CD14-positive monocyte (primary cell): ENCODE results near the gene MS4A15. TPM values are rescaled to one million over a fixed set of nuclear protein-coding genes. Genes with fewer than 3 reads are reported as not detected.
"Not testable (repeated sequence)": the region's sequence is repeated elsewhere in the genome, so short reads cannot be mapped to it uniquely, and the experiment has no call there.

Experiments
- DNase-seq, 3 donors: peaks; one replicate each; pipeline ENCODE4 v3.0.0-alpha.2; 2011 to 2022
- H2AFZ ChIP-seq: 2 replicates; pipeline ENCODE4 v1.6.0; 2012; ENCODE audit warnings: mild to moderate bottlenecking, low read depth, low read length, inconsistent platforms; ENCODE audit not compliant: insufficient read depth, poor library complexity, severe bottlenecking
- H3K27ac ChIP-seq, 2 donors: 1 replicate in 1 of 2; 2 replicates in 1 of 2; pipeline ENCODE4 v1.5.1; 2012 to 2013; ENCODE audit warnings: low read length in 2 of 2, control low read depth in 1 of 2, inconsistent platforms in 1 of 2, low read depth in 1 of 2, mild to moderate bottlenecking in 1 of 2
- H3K27me3 ChIP-seq, 2 donors: one replicate each; pipeline versions ENCODE4 v1.6.0 to v1.6.1; 2011 to 2013; ENCODE audit warnings: low read length in 2 of 2; ENCODE audit not compliant: control insufficient read depth in 2 of 2, insufficient read depth in 2 of 2
- H3K36me3 ChIP-seq, 2 donors: replicated peaks in 1 of 2; 1 replicate in 1 of 2; 2 replicates in 1 of 2; pipeline versions ENCODE4 v1.5.1 to v1.6.1; 2012 to 2013; ENCODE audit warnings: low read length in 2 of 2, control low read depth in 1 of 2, inconsistent platforms in 1 of 2, mild to moderate bottlenecking in 1 of 2; ENCODE audit not compliant: insufficient read depth in 2 of 2, control insufficient read depth in 1 of 2
- H3K4me1 ChIP-seq, 2 donors: 1 replicate in 1 of 2; 2 replicates in 1 of 2; pipeline versions ENCODE4 v1.5.1 to v1.6.1; 2012 to 2013; ENCODE audit warnings: low read length in 2 of 2, control low read depth in 1 of 2, inconsistent platforms in 1 of 2, mild to moderate bottlenecking in 1 of 2, moderate library complexity in 1 of 2; ENCODE audit not compliant: insufficient read depth in 2 of 2, control insufficient read depth in 1 of 2
- H3K4me2 ChIP-seq: replicated peaks from 2 replicates; pipeline ENCODE3; 2012; ENCODE audit warnings: low read length, moderate library complexity, mild to moderate bottlenecking; ENCODE audit not compliant: poor library complexity, severe bottlenecking; ENCODE audit errors: extremely low read depth
- H3K4me3 ChIP-seq, 3 experiments: fragments of 200-600 bp in 1 of 3; sonication (generic) in 1 of 3; replicated peaks in 1 of 3; 1 replicate in 2 of 3; 2 replicates in 1 of 3; pipeline ENCODE4 v1.5.1; 2011 to 2013; ENCODE audit warnings: low read length in 3 of 3, mild to moderate bottlenecking in 3 of 3, control low read depth in 2 of 3, low read depth in 2 of 3, inconsistent platforms in 1 of 3, moderate library complexity in 1 of 3
- H3K79me2 ChIP-seq: 2 replicates; pipeline ENCODE4 v1.6.0; 2012; ENCODE audit warnings: mild to moderate bottlenecking, control low read depth, inconsistent platforms, low read length, moderate library complexity; ENCODE audit not compliant: insufficient read depth
- H3K9ac ChIP-seq: 2 replicates; pipeline ENCODE4 v1.6.0; 2017; ENCODE audit warnings: low read length, mild to moderate bottlenecking; ENCODE audit not compliant: insufficient read depth, poor library complexity, severe bottlenecking
- H3K9me3 ChIP-seq, 2 donors: replicated peaks in 1 of 2; 1 replicate in 1 of 2; 2 replicates in 1 of 2; pipeline versions ENCODE4 v1.5.1 to v1.6.1; 2012 to 2013; ENCODE audit warnings: low read length in 2 of 2, control low read depth in 1 of 2; ENCODE audit not compliant: control insufficient read depth in 1 of 2, insufficient read depth in 1 of 2
- H4K20me1 ChIP-seq: 2 replicates; pipeline ENCODE4 v1.6.0; 2012; ENCODE audit warnings: mild to moderate bottlenecking, low read length, control low read depth, moderate library complexity; ENCODE audit not compliant: insufficient read depth
- H3K27ac Mint-ChIP-seq, 7 donors: one replicate each; pipeline ENCODE4 v1.8.0; 2020; ENCODE audit warnings: mild to moderate bottlenecking in 7 of 7, mixed read lengths in 7 of 7, moderate library complexity in 6 of 7, inconsistent platforms in 2 of 7
- H3K27me3 Mint-ChIP-seq, 3 donors: one replicate each; pipeline ENCODE4 v1.8.0; 2021 to 2022; ENCODE audit warnings: low read depth in 3 of 3, mild to moderate bottlenecking in 3 of 3, mixed read lengths in 3 of 3, moderate library complexity in 3 of 3, inconsistent platforms in 1 of 3
- H3K36me3 Mint-ChIP-seq, 2 donors: one replicate each; pipeline ENCODE4 v1.8.0; 2020; ENCODE audit warnings: mixed read lengths in 2 of 2, inconsistent platforms in 1 of 2, mild to moderate bottlenecking in 1 of 2
- H3K4me1 Mint-ChIP-seq: one replicate; pipeline ENCODE4 v1.8.0; 2020; ENCODE audit warnings: mild to moderate bottlenecking, mixed read lengths
- H3K4me3 Mint-ChIP-seq, 2 donors: one replicate each; pipeline ENCODE4 v1.8.0; 2020; ENCODE audit warnings: mild to moderate bottlenecking in 2 of 2, mixed read lengths in 2 of 2, moderate library complexity in 1 of 2
- H3K9me3 Mint-ChIP-seq, 7 donors: one replicate each; pipeline ENCODE4 v1.8.0; 2020 to 2022; ENCODE audit warnings: mixed read lengths in 7 of 7, mild to moderate bottlenecking in 6 of 7, moderate library complexity in 6 of 7, inconsistent platforms in 2 of 7
- CTCF ChIP-seq: fragments of 200-600 bp; IDR thresholded peaks from one replicate; pipeline ENCODE4 v1.8.0; 2022; ENCODE audit warnings: antibody characterized with exemption, mild to moderate bottlenecking
- WGBS: methylation state at CpG from one replicate; pipeline ENCODE4 v1.1.5; 2013; ENCODE audit warnings: missing lambda C conversion rate; ENCODE audit not compliant: insufficient coverage; 5-methylcytosine and 5-hydroxymethylcytosine counted together
- intact Hi-C, 2 donors: fragments of 100-400 bp; cut with micrococcal nuclease; formaldehyde crosslinking; loops; one replicate each; pipeline versions ENCODE4 v1.15.0 to v1.15.1; 2023
- polyA plus RNA-seq, 3 donors: library from polyadenylated mRNA; depleted of rRNA in 1 of 3; unstranded in 2 of 3; stranded (reverse) in 1 of 3; fragments of 300-500 nt in 2 of 3; fragments of >200 nt in 1 of 3; fragmentation: Illumina TruSeq in 2 of 3; gene quantifications; 1 replicate in 2 of 3; 2 replicates in 1 of 3; pipeline ENCODE4 v1.2.3, GENCODE V29; 2012 to 2021

Gene MS4A15
- polyA plus RNA-seq, 3 donors: not detected

GRCh38 chr11:60759438-60760225 is 3.0 kb downstream of the MS4A15 start:
- DNase-seq: peak; percentile 10 to 54 (median 40)

GRCh38 chr11:60761436-60762190 is 4.9 kb downstream of the MS4A15 start:
- Histone ChIP-seq H3K9me3 (no peaks in the 10 kb centered on the region), H3K4me3 (no peak overlapping the region), H3K4me1 (peaks cover 12% of the 10 kb centered on the region in 2 donors), H3K27ac (no peak overlapping the region), H4K20me1 (no peaks in the 10 kb centered on the region), H3K27me3 (peaks cover 4 to 8% of the 10 kb centered on the region in 2 donors), H3K36me3 (no peaks in the 10 kb centered on the region), H3K9ac (no peak overlapping the region), H3K79me2 (no peaks in the 10 kb centered on the region), H3K4me2 (no peak overlapping the region), H2AFZ (no peak overlapping the region)
- Mint-ChIP-seq H3K9me3 (peaks cover 0 to 7% (median 0%) of the 10 kb centered on the region in 7 donors), H3K36me3 (no peaks in the 10 kb centered on the region), H3K27ac (peak overlapping the region in 1 of 7 donors; percentile 24), H3K27me3 (peaks cover 12 to 26% (median 14%) of the 10 kb centered on the region in 3 donors), H3K4me1 (peaks cover 21% of the 10 kb centered on the region), H3K4me3 (no peak overlapping the region)
- DNase-seq: no peak
- TF ChIP-seq CTCF: no peak
- intact Hi-C loops: no loop called here
- 88% methylated on average over 1 of the region's 4 CpGs for WGBS

More at GRCh38 chr11:60759438-60760225, 3.0 kb downstream of the MS4A15 start:
- Mint-ChIP-seq H3K4me3 (peak overlapping the region in 1 of 2 donors; percentile 74), H3K4me1 (peaks cover 21% of the 10 kb centered on the region), H3K27me3 (peaks cover 13 to 28% (median 16%) of the 10 kb centered on the region in 3 donors), H3K27ac (peak overlapping the region in 1 of 7 donors; percentile 29)
- H3K9me3 Mint-ChIP-seq, H3K27me3 ChIP-seq, H3K9ac ChIP-seq, intact Hi-C loops, H3K9me3 ChIP-seq, H3K4me3 ChIP-seq, H4K20me1 ChIP-seq, H3K27ac ChIP-seq, H3K79me2 ChIP-seq, H3K36me3 Mint-ChIP-seq, H2AFZ ChIP-seq, H3K36me3 ChIP-seq: not testable (repeated sequence)
- 84% methylated on average over 8 of the region's 22 CpGs for WGBS
- Histone ChIP-seq H3K4me1 (peaks cover 12% of the 10 kb centered on the region in 2 donors), H3K4me2 (peak overlapping the region; percentile 11)
